DMS 273 (cell line): ENCODE data around the gene PHLDA2.
"Not testable (repeated sequence)": the region's sequence is repeated elsewhere in the genome, so short reads cannot be mapped to it uniquely, and the experiment has no call there.

ENCODE experiments used
- DNase-seq: peaks from one replicate; lab custom pipeline; 2025; ENCODE audit not compliant: unreplicated experiment; lab: John Stamatoyannopoulos, UW

PHLDA2 gene

GRCh38 chr11:2945757-2946287 is 16.6 kb upstream of the PHLDA2 start:
- DNase-seq = peak; percentile 44

GRCh38 chr11:2945031-2945756 is 16.0 kb upstream of the PHLDA2 start:
- peak; percentile 88 for DNase-seq

- no peak for DNase-seq
These were observed 15.3 kb upstream of the PHLDA2 start for GRCh38 chr11:2944530-2944929.

- DNase-seq = peak; percentile 28
These were observed 14.5 kb upstream of the PHLDA2 start for GRCh38 chr11:2943711-2944118.

- DNase-seq = peak; percentile 25
These were observed 13.9 kb upstream of the PHLDA2 start for GRCh38 chr11:2942872-2943710.

DNA sequence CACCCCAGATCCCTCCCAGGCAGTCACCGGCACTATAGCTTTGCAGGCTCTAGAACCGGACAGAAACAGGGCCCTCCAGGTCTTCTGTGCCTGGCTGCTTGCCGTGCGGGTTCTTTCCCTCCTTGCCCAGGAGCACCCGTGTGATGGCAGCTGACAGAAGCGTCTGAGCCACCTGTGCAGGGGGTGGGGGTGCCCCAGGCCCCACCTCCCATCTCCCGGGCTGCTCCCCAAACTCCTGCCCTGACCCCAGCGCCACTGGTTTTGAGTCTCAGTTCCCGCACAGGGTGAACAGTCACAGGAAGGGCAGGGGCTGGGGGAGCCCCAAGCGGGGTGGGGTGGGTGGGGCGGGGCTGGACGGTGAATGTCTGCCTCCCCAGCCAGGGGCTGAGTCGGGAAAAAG is 13.2 kb upstream of the PHLDA2 start:
- no peak for DNase-seq

GRCh38 chr11:2940921-2941821 is 12.0 kb upstream of the PHLDA2 start:
- peak; percentile 36 for DNase-seq

DNA sequence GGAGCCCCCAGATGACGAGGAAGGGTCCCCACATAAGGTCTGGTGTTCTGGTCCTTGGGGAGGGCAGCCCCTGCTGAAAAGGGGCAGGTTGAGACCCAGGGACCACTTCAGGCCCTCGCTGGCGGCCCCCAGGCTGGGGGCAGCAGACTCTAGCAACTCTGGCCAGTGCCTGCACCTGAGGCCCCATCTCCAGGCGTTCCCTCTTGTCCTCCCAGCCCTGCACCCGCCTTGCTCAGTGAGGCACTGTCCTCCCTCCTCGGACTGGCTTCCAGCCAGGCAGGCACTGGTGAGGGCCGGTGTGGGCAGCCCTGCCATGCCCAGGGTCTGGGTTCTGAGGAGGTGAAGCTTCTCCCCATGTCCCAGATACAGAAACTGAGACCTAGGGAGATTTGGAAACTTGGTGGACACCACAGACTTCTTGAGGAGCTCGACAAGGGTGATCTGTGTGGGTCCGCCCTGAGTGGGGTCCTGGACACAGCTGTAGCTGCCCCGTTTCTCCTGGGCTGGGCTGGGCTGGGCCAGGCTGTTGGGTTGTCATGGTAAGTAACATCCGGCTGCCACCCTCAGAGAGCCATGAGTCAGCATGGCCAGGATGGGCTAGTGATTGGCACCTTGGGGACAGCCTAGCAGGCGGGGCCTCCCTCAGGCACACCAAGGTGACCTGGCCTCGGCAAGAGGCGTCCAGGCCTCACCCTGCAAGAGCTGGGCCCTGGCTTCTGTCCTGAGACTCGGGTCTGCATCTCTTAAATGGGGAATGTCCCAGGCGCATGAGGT is 11.1 kb upstream of the PHLDA2 start:
- peak; percentile 42 for DNase-seq

DNA sequence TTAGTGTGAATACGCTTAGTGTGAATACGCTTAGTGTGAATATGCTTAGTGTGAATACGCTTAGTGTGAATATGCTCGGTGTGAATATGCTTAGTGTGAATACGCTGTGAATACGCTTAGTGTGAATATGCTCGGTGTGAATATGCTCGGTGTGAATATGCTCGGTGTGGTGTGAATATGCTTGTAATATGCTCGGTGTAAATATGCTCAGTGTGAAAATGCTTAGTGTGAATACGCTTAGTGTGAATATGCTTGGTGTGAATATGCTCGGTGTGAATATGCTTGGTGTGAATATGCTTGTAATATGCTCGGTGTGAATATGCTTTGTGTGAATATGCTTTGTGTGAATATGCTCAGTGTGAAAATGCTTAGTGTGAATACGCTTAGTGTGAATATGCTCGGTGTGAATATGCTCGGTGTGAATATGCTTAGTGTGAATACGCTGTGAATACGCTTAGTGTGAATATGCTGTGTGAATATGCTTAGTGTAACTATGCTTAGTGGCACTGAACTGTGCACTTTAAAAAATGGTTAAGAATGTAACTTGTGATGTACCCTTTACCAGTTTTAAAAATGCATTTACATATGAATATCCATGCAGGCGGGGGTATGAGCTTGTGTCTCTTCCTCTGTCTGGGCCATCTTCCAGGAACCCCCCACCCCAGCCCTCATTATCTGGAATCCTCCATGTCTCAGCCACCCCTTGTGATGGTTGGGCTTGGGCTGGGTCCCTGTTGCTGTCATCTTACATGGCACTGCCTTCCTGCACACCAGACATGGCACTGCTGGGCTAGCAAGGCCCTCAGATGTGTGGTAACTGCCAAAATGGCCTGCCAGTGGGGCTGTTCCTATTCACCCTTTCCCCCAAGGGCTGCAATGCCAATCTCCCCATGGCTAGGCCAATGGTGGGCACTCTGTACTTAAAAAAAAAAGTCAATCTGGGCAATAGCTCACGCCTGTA is 9.5 kb upstream of the PHLDA2 start:
- DNase-seq = not testable (repeated sequence)

GRCh38 chr11:2937641-2938457 is 8.6 kb upstream of the PHLDA2 start:
- DNase-seq = not testable (repeated sequence)

DNA sequence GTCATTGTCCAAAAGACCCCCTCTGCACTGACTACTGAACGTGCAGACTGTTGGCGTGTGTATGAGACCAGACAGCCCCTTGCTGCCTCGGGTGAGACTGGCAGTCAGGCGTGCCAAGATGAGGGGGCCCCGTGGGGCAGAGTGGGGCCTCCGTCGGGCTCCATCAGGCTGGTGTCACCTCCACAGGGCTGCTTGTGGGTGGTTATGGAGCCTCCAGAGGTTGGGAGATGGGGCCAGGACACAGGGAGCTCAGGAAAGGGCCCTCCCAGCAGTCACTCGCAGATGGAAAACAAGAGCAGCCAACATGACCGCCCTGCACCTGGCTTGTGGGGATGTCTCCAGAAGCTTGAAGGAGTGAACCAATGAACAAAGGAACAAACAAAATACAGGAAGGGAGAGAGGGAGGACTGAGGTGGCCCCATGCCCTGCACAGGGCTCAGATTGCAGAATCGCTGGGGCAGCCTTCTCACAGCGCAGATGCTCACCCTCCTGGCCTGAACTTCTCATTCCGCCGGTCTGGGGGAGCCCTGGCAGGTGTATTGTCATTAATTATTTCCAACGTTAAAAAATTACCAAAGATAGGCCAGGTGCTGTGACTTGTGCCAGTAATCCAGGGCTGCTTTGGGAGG is 5.5 kb upstream of the PHLDA2 start:
- no peak for DNase-seq

GRCh38 chr11:2934021-2934550 is 4.9 kb upstream of the PHLDA2 start:
- DNase-seq = no peak

DNA sequence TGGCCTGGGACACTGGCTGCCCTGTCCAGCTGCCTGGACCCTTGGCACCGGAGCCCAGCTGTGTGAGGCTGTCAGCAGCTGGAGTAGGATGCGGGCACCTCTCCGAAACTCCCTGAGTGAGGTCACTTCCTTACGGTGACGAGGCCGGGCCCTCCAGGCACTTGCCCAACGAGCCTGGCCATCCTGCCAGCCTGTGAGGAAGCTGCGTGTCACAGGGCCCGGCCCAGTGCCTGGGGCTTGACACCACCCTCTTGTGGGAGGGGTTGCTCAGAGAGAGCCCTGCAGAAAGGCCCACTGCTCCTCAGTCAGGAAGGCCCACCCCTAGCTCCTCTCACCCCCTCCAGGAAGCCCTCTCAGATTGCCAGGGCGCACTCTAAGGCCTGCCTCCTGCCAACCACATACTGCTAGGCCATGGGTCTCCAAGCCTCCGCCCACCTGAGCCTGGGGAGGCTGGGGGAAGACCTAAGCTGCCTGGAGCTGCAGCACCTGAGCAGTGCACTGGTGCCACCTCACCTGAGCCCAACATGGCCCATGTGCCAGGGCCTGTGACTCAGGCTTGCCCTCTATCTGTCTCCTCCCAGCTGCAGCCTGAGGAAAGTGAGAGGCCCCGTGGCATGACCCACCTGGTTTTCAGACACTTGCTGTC is 4.3 kb upstream of the PHLDA2 start:
- peak; percentile 36 for DNase-seq

DNA sequence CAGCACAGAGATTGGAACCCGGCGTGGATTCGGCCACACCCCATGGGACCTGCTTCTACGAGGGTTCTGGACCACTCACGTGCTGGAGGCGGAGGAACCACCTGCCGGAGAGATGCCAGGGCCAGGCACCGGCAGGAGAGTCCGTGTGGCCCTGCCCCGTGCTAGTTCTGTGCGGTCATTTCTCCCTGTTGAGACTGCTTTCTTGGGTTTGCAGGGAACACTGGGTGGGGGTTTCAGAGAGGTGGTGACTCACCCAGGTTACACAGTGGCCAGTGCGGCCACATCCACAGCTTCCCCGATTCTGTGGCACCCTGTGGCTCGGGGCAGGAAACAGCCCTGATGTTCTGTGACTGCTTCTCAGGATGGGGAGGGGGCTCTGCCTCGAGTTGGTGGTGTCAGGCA is 3.6 kb upstream of the PHLDA2 start:
- no peak for DNase-seq

GRCh38 chr11:2931771-2932738 is 2.8 kb upstream of the PHLDA2 start:
- DNase-seq = no peak

DNA sequence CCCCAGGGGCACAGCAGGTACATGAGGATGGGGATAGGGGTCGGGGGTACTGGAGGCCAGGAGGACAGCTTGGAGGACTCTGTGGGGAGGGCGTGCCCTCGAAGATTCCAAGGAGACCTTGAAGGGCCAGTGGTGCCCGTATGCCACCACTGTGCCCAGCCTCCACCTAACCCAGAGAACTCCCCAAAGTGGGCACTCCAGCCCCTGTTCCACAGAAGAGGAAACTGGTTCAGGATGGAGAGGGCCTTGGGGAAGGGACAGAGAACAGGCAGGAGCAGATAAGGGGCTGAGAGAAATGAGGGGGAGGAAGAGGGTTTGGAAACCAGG is 2.2 kb upstream of the PHLDA2 start:
- no peak for DNase-seq
